SKM-1 treated with dmso at 0.1 percent for 144 hours (cell line): Measurements from ENCODE around the gene PLEKHG4B.
"Not testable (repeated sequence)": the region's sequence is repeated elsewhere in the genome, so short reads cannot be mapped to it uniquely, and the experiment has no call there.

Source experiments
- DNase-seq: peaks from one replicate; lab custom pipeline; 2025; ENCODE audit not compliant: unreplicated experiment; lab: John Stamatoyannopoulos, UW

The PLEKHG4B gene

DNA sequence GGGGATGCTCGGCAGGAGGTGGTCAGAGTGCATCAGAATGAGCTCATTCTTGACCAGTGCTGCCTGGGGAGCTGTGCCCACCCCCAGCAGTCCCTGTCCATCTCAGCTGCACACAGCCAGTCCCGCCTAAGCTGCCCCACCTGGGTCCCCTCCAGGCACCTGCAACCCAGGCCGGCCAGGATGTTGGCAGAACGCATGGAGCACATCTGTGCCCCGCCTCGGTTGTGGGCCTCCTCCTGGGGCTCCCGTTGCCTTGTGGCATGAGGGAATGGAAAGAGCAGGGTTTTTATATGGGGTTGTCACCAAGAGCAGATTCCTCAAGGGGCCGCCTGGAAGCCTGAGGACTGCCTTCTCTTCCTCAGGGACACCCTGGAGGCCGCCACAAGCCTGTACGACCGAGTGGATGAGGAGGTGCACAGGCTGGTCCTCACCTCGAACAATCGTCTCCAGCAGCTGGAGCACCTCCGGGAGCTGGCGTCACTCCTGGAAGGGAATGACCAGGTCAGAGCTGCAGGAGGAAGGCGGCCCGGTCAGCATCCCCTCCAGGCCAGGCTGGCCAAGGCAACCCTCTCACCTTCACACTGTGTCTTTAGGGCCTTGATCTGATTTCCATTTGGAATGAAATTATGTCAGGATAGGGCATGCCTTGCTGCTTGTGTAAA, 64.6 kb downstream of the PLEKHG4B start:
- no peak for DNase-seq

DNA sequence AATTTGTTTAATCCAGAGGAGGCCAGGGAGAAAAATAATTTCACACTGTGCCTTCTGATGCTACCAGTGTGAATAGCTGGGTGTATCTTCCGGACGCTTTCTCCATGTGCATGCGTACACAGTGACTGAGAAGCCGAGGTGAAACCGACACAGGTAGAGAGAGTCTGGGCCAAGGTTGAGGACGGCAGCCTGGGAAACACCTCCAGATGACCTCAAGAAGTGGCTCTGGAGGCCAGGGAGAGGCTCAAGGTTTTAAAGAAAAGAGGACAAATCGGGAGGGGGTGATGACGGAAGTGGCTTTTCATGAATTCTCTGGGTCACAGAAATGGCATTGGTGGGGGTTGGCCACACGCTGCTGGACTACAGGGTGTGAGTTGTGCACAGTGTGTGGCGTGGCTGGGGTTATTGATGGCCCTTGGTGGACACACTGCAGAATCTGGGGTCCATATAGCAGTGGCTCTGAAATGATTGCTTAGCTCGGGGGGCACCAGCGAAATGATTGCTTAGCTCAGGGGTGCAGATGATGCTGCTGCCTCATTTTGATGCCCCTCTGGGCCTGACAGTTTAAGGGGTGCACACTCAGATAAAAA, 65.3 kb downstream of the PLEKHG4B start:
- DNase-seq = no peak

DNA sequence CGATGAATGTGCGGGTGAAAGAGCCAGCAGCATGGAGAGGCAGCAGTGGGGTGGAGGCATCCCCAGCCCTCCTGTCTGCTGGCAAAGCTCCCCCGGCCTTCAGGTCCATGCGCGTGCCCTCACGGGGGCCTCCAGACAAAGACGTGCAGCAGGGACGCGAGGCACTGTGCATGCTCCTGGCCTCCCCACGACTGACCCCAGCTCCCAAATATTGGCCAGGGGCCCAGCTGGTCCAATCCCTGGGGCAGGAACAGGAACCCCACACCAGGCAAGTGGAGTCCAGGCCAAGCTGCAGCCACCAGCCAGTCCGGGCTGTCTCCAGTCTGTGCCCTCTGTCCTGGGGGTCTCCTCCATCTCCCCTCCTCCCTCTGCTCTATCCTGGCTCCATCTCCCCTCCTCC, 65.8 kb downstream of the PLEKHG4B start:
- DNase-seq = no peak

DNA sequence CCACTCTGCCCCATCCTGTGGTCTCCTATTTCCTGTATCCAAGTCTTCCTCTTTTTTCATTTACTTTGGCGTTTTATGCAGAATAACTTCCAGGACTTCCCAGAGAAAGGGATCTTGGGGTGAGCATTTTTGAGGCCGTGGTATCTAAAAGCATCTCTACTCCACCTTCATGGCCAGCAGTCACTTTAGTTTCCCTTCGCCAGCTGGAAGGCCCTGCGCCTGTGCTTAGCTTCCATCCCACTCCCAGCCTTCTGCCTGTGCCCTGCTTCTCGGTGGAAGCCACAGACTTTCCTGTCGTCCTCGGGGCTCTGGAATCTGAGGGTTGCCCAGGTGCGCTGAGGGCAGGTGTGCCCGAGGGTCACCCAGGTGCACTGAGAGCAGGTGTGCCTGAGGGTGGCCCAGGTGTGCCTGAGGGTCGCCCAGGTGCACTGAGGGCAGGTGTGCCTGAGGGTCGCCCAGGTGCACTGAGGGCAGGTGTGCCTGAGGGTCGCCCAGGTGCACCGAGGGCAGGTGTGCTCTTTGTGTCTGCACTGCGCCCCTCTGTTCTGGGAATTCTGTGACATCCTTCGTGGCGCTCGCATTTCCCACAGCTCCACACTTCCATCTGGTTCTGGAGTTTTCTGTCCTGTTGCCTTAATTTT, 67.0 kb downstream of the PLEKHG4B start:
- DNase-seq = no peak

DNA sequence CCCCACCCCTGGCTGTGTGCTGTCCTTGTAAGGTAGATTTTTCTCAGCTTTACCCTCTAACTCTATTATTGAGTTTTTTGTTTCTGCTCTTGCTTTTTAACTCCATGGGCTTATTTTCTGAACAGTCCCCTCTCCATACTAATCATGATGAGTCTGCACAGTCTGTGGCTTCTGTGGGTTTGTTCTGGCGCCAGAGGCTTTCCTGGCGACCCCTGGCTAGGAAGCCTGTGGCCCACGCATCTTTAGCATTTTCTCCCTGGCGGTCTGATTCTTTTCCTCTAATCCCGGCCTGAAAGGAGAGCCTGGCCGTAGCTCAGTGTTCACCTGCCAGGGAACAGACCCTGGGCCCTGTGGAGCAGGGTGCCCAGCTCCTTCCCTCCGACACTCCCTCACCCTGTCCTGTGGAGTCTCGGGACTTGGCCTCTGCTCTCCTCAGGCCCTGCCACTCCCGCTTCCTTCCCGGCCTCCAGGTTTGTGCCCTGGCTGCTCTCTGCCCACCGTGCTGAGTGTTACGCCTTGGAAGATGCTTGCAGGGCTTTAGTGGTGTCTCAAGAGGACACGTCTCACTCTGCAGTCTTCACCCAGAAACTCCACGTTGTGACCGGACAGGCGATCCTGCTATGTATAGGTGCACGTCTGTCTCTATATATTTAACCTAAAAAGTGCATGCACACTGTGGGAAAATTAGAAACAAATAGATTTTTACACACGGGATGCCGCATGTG, 67.6 kb downstream of the PLEKHG4B start:
- DNase-seq = no peak

DNA sequence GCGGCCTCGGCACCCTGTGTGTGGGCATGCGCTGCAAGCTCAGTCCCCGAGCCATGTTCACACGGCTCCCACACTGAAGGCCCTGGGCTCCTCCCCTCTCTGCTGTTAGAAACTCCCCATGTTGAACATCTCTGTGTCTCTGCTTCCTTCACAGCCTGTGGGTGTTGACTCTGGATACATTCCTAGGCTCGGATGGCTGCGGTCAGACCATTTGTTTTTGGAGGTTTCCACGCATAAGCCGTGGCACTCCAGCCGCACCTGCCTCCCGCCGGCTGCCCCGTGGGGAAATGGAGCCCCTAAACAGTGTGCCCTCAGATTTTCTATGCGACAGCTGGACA, 68.2 kb downstream of the PLEKHG4B start:
- DNase-seq = no peak

DNA sequence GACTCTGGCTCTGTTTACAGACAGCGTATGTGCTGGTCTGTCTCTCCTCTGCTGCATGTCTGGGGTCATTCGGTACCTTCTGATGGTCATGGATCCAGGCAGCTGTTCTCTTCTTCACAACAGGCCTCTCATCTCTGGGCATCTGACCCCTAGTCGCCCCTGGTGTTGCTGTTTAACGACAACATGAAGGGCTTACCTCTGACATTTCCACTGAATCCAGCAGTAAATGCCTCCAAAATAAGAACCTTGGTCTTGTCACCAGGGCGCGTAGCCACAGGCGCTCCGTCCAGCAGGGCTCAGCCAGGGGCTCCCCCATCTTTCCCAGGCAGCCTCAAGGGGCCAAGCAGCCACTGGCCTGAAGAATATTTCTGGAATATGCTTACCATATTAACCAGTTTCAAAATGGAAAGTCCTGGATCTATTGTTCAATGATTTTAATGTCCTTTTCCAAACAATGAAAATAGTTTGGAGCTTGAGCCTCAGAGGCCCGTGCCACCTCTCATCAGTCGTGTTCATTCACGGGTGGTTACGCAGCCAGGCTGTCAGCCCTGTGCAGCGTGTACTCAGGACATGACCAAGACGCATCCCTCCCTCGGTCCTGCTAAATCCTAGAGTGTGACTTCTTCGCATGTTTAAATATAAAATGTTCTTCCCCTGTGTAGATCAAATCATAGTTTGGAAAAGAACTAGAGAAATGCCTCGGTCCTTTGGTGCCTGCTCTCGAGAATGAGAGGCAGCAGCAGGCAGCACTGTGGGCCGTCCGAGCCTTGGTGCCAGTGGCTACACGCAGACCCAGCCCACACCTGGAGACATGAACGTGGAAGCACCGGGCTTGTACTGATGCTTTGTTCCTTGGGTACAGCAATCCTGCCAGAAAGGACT, 69.2 kb downstream of the PLEKHG4B start:
- DNase-seq = no peak

DNA sequence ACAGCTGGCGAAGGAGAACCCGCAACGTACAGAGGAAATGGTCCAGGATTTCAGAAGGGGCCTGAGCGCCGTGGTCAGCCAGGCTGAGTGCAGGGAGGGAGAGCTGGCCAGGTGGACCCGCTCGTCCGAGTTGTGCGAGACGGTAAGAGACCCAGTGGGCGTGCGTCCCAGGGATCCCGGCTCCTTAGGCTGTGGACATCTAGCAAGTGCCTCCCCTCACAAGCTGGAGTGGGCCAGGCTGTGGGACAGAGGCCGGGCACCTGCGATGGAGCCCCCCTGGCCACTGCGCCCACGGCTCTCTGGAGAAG, 69.8 kb downstream of the PLEKHG4B start:
- no peak for DNase-seq

DNA sequence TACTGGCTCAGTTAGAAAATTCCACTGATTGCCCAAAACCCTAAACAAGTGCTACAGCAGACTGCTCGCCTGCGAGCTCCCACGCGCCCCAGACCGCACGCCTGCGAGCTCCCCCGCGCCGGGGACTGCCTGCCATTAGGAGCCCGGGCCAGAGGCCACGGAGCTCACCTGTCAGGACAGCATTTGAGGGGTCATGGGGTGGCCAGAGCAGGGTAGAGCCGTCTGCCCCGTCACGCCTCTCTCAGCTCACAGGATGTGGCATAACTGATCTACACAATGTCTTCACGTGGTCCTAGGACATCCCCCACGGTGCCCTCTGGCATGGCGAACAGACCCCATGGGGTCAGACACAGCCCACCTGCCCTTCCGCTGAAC, 70.2 kb downstream of the PLEKHG4B start:
- DNase-seq = no peak

DNA sequence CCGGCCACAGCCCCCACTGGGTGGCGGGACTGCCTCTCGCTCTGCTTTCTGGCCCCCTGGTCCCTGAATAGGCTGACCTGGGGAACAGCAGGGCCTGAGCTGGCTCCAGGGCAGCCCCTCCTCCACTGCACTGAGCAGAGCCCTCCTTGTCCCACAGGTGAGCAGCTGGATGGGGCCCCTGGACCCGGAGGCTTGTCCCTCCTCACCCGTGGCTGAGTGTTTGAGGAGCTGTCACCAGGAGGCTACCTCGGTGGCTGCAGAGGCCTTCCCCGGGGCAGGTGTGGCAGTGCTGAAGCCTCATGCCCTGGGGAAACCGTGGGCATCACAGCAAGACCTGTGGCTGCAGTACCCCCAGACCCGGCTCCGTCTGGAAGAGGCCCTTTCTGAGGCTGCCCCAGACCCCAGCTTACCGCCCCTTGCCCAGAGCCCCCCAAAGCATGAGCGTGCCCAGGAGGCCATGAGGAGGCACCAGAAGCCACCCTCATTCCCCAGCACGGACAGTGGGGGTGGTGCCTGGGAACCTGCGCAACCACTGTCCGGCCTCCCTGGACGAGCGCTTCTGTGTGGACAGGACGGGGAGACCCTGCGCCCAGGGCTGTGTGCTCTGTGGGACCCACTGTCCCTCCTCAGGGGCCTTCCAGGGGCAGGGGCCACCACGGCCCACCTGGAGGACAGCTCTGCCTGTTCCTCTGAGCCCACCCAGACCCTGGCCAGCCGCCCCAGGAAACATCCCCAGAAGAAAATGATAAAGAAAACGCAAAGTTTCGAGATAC, 70.8 kb downstream of the PLEKHG4B start:
- no peak for DNase-seq

DNA sequence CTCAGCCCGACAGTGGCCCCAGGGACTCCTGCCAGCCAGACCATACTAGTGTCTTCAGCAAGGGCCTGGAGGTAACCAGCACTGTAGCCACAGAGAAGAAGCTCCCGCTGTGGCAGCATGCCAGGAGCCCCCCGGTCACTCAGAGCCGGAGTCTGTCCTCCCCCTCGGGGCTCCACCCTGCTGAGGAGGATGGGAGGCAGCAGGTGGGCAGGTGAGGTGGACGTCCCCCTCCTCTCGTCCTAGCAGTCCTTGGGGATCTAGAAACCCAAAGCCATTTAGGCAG, 71.3 kb downstream of the PLEKHG4B start:
- DNase-seq = no peak

DNA sequence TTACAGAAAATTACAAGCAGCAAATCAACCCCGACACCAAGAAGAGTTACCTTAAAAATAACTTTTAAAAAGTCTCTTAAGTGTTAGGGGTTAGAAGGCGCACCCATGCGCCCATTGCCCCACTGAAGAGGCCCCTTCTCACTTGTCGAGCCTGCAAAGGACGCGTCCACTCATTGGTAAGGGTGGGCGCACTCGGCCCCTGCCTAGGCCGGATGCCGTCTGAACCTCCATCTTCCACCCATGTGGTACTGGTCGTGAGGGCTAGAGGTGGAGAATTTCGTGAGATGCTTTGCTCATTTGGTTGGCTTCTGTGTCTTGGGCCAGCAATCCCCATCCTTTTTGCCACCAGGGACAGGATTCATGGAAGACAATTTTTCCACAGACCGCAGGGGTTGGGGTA, 71.9 kb downstream of the PLEKHG4B start:
- no peak for DNase-seq

DNA sequence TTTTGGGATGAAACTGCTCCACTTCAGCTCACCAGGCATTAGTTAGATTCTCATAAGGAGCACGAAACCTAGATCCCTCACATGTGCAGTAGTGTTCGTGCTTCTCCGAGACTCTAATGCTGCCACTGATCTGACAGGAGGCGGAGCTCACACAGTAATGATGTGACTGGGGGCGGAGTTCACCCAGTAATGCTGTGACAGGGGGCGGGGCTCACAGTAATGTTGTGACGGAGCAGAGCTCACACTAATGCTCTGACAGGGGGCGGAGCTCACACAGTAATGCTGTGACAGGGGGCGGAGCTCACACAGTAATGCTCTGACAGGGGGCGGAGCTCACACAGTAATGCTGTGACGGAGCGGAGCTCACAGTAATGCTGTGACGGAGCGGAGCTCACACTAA, 72.3 kb downstream of the PLEKHG4B start:
- no peak for DNase-seq

DNA sequence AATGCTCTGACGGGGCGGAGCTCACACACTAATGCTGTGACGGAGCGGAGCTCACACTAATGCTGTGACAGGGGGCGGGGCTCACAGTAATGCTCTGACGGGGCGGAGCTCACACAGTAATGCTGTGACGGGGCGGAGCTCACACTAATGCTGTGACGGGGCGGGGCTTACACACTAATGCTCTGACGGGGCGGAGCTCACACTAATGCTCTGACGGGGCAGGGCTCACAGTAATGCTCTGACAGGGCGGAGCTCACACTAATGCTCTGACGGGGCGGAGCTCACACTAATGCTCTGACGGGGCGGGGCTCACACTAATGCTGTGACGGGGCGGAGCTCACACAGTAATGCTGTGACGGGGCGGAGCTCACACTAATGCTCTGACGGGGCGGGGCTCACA, 72.8 kb downstream of the PLEKHG4B start:
- not testable (repeated sequence) for DNase-seq

DNA sequence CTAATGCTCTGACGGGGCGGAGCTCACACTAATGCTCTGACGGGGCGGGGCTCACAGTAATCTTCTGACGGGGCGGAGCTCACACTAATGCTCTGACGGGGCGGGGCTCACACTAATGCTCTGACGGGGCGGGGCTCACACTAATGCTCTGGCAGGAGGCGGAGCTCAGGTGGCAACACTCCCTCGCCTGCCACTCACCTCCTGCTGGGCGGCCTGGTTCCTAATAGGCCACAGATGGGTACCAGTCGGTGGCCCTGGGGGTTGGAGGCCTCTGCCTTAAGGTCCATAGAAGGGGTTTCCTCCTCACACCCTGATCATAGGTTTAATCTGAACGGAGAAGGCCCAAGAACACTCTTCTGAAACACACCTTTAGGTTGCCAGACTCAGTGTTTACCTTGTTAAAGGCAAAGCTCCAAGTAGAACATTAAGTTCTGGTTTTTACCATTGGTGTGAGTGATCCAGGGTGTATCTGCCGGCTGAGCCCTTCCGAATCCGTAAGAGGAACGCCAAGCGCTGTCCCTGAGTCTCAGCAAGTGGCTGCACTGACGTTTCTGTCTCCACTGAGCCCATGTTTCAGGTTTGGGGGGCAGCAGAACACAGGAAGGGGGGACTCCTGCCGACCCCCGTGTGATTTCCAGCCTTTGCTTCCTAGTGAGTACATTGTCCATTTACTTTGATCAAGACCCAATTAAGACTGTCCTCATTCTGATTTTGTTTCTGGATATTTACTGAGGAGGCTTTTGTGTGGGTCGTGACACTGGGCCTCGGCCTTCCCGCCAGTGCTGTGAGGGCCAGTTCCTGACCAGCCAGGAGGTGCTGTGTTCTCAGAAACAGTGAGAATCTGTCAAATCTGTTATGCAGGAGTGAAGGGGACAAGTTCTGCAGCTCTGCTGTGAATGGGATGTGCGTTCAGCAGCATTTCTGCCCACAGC, 74.7 kb downstream of the PLEKHG4B start:
- no peak for DNase-seq

DNA sequence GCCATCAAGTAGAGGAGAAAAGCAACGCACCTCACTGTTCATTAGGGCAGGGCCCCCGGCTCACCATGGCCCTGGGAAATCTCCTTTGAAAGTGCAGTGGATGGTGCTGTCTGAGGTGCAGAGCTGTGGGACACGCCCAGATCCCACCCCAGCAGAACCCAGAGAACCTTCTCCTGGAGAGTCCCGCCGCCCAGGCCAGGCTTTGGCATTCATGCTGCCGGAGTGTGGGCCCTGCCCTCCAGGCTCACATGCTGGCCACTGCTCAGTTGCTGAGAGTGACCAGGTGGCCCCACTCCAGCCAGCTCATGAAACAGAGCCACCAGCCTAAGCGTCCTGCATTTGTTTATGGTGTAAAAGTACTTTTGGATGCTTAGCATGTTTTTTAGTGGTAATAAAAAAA, 75.5 kb downstream of the PLEKHG4B start:
- DNase-seq = no peak

DNA sequence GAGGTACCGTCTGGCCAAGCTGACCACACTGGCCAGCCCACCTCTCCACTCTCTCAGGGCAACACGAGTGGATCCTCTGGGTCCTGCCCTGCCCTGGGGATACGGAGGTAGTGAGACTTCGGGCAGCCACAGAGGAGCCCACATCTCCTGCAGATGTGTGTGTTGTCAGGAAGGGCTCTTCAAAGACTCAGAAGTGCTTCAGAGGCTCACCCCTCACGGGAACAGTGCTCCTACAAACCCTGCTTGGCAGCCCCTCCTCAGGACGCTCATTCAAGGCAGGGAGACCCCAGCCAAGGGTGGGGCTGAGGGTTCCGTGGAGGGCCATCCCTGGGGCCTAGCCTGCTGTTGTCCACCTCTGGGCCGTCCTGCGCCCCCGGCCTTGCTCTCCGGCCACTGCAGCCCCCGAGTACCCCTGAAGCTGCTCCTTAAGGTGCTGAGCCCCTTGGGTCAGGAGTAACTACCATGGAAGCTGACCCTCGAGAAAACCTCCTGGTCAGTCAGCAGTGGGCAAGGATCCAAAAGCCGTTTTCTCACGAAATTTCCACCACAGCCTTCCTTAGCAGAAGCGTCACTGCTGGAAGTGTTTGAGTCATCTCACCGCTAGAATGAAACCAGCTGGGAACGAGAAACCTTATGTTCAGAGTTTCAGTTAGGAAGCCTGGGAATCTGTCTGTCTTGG, 76.2 kb downstream of the PLEKHG4B start:
- no peak for DNase-seq

DNA sequence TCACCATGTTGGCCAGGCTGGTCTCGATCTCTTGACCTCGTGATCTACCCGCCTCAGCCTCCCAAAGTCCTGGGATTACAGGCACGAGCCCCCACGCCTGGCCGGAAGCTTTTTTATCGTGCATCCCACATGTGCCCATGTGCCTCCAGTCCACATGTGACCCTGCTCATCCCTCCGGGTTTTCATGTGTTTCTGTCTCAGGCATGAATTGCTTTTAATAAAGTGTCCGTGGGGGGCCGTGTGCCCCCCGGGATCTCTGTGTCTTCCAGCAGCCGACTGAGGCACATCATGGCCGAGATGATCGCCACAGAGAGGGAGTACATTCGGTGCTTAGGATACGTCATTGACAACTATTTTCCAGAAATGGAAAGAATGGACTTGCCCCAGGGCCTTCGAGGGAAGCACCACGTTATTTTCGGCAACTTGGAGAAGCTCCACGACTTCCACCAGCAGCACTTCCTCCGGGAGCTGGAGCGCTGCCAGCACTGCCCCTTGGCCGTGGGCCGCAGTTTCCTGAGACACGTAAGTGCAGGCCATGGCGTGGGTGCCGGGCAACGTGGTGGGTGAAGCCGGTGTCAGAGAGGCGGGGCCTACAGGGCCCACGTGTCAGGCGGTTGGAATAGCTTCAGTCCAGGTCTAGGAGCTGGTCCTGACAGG, 77.2 kb downstream of the PLEKHG4B start:
- DNase-seq = no peak

DNA sequence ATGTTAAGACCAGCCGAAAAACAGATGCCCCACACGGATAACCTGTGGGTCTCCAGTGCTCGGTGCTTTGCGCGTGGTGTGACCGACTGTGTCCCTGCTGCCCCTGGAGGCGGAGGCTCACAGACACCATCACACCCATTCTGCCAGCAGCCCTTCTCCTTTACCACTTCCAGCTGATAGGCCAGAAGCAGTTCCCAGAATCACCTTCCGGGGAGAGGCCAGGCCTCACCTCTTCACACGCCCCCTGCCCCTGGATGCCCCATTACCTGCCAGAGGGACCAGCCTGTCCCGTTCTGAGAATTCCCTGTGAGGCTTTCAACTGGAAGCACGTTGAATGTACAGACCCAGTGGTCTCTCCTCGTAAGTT, 77.7 kb downstream of the PLEKHG4B start:
- no peak for DNase-seq
